Glutamatergic neuron (in vitro differentiated cells): Measurements from ENCODE around the gene ZNF600. TPM values are rescaled to one million over a fixed set of nuclear protein-coding genes. Genes with fewer than 3 reads are reported as not detected.
"Not testable (repeated sequence)": the region's sequence is repeated elsewhere in the genome, so short reads cannot be mapped to it uniquely, and the experiment has no call there.

ENCODE experiments used
- DNase-seq: peaks from one replicate; pipeline ENCODE4 v3.0.0; 2022
- H3K27ac Mint-ChIP-seq: one replicate; pipeline ENCODE4 v1.8.0; 2020; ENCODE audit warnings: mild to moderate bottlenecking, mixed read lengths, inconsistent platforms; ENCODE audit not compliant: unreplicated experiment
- H3K27me3 Mint-ChIP-seq: one replicate; pipeline ENCODE4 v1.8.0; 2020; ENCODE audit warnings: mild to moderate bottlenecking, moderate library complexity, mixed read lengths, inconsistent platforms; ENCODE audit not compliant: unreplicated experiment
- H3K36me3 Mint-ChIP-seq: one replicate; pipeline ENCODE4 v1.8.0; 2020; ENCODE audit warnings: mild to moderate bottlenecking, mixed read lengths, inconsistent platforms; ENCODE audit not compliant: unreplicated experiment
- H3K4me1 Mint-ChIP-seq: one replicate; pipeline ENCODE4 v1.8.0; 2020; ENCODE audit warnings: mild to moderate bottlenecking, low read depth, mixed read lengths, inconsistent platforms; ENCODE audit not compliant: unreplicated experiment
- H3K4me3 Mint-ChIP-seq: one replicate; pipeline ENCODE4 v1.8.0; 2020; ENCODE audit warnings: mild to moderate bottlenecking, mixed read lengths, inconsistent platforms; ENCODE audit not compliant: unreplicated experiment
- H3K9me3 Mint-ChIP-seq: one replicate; pipeline ENCODE4 v1.8.0; 2020; ENCODE audit warnings: mild to moderate bottlenecking, moderate library complexity, mixed read lengths, inconsistent platforms; ENCODE audit not compliant: unreplicated experiment
- long read RNA-seq: library from polyadenylated mRNA; unstranded; transcript quantifications from one replicate; pipeline ENCODE4 v2.0.0, GENCODE V29; 2020; ENCODE audit not compliant: unreplicated experiment
- total RNA-seq: library from RNA; stranded (reverse); fragmentation: NEBNext Ultra II Directional; extraction: Animal tissue kit (Norgen Biotek cat#: 25700); gene quantifications from one replicate; pipeline ENCODE4 v1.2.1, GENCODE V29; 2021; ENCODE audit not compliant: unreplicated experiment
- TF ChIP-seq, protein P1 (sequence below): fragments of 200-600 bp; sonication (generic); IDR thresholded peaks from one replicate; pipeline ENCODE4 v1.5.0; 2021; ENCODE audit not compliant: partially characterized antibody, unreplicated experiment

ZNF600 gene
- 13.2 TPM for total RNA-seq
- long read RNA-seq, partial matches to known transcripts = 1 of 5 reads
- long read RNA-seq, other reads (novel, unspliced or antisense) = 2 of 5 reads

DNA sequence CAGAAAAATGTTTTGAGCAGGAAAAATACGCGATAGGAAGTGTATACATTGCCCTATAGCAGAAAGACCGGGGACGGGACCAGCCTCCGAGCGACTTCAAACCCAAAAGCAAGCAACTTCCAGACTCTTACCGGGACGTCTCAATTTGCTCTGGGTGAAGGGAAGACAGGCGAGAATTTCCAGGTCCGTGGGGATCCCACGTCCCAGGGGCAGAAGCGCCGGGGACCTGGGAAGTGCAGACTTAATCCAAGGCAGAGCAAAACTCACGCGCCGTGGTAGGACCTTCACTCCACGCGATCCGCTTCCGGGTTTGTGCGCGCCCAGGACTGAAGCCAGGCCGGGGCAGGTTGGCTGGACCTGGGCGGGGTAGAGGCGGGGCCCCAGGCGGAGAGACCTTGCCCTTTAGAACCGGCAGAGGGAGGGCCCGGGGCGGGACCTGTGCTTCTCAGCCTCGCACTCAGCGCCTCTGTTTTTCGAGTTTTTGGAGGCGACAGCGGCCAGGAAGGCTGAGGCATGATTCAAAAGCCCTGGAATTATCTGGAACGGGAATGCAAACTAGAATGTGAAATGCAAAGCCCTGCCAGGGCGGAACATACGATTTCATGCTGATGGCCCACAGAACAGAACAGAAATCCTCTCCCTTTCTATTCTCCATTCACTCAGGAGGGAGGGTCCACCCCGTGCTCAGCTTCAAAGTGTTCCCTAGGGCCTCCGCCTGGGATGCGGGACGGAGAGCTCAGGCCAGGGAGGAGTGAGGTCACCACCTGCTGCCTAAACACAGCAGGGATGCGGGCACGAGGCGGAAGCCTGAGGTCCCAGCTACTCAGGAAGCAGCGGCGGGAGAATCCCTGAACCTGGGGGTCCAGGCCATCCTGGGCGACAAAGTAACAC lies at the start of gene ZNF600:
Gene ZNF600, minus strand, starts transcription at position 328 of the 891 bp plus-strand sequence. CDS start 7,903 bp downstream, outside the sequence.
- TF ChIP-seq, protein P1, sequence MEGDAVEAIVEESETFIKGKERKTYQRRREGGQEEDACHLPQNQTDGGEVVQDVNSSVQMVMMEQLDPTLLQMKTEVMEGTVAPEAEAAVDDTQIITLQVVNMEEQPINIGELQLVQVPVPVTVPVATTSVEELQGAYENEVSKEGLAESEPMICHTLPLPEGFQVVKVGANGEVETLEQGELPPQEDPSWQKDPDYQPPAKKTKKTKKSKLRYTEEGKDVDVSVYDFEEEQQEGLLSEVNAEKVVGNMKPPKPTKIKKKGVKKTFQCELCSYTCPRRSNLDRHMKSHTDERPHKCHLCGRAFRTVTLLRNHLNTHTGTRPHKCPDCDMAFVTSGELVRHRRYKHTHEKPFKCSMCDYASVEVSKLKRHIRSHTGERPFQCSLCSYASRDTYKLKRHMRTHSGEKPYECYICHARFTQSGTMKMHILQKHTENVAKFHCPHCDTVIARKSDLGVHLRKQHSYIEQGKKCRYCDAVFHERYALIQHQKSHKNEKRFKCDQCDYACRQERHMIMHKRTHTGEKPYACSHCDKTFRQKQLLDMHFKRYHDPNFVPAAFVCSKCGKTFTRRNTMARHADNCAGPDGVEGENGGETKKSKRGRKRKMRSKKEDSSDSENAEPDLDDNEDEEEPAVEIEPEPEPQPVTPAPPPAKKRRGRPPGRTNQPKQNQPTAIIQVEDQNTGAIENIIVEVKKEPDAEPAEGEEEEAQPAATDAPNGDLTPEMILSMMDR = peak; percentile 15
- H3K4me3 Mint-ChIP-seq = peak within 1 kb of the TSS; percentile 91
- H3K27me3 Mint-ChIP-seq = peaks cover 13% of the 10 kb centered on the region
- peaks cover 11% of the 10 kb centered on the region for H3K36me3 Mint-ChIP-seq
- peaks cover 12% of the 10 kb centered on the region for H3K9me3 Mint-ChIP-seq
- H3K27ac Mint-ChIP-seq = peak within 1 kb of the TSS; percentile 88
- peak; percentile 83 for DNase-seq
- H3K4me1 Mint-ChIP-seq = peaks cover 11% of the 10 kb centered on the region

DNA sequence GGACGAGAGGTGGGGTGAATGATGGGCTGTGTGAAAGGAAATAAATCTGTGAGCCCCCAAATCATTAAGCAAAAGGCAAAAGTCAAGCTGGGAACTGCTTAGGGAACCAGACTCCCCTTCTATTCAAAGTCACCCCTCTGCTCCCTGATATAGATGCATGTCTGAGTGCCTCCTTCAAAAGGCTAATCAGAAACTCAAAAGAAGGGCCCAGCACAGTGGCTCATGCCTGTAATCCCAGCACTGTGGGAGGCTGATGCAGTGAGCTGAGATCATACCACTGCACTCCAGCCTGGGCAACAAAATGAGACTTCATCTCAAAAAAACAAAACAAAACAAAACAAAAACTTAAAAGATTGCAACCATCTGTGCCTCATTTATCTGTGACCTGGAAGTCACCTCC lies 47.7 kb upstream of the ZNF600 start:
- H3K4me1 Mint-ChIP-seq, H3K27me3 Mint-ChIP-seq, H3K4me3 Mint-ChIP-seq, H3K9me3 Mint-ChIP-seq, DNase-seq, H3K27ac Mint-ChIP-seq: not testable (repeated sequence)
- H3K36me3 Mint-ChIP-seq = peaks cover 40% of the 10 kb centered on the region

DNA sequence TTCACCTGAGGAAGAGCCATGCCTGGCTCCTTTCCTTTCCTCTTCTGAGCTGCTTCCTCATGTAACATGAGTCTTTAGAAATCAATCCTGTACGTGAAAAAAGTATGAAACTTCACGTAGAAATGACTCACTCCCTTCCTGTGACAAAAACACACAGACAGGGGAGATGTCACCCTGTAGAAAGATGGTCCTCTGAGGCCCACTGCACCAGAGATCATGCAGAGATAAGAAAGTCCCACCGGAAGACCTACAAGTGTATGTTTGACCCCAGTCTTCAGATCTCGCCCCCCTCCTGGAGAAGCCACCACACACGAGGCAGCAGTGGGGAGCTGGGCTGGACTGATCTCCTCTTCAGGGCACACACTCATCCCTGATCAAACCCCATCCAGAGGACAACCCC lies 47.0 kb upstream of the ZNF600 start:
- H3K9me3 Mint-ChIP-seq, H3K27ac Mint-ChIP-seq, DNase-seq, H3K4me3 Mint-ChIP-seq, H3K4me1 Mint-ChIP-seq, H3K27me3 Mint-ChIP-seq: not testable (repeated sequence)
- peaks cover 36% of the 10 kb centered on the region for H3K36me3 Mint-ChIP-seq

DNA sequence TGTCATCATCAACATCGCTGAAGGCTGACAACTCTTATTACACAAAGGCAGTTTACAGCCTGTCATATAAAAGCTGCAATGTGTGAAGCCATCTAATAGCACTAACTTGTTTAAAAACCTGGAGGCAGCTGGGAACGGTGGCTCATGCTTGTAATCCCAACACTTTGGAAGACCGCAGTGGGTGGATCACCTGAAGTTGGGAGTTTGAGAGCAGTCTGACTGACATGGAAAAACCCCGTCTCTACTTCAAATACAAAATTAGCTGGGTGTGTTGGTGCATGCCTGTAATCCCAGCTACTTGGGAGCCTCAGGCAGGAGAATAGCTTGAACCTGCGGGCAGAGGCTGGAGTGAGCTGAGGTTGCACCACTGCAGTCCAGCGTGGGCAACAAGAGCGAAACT lies 43.3 kb upstream of the ZNF600 start:
- not testable (repeated sequence) for H3K36me3 Mint-ChIP-seq, DNase-seq, H3K4me1 Mint-ChIP-seq, H3K4me3 Mint-ChIP-seq, H3K27ac Mint-ChIP-seq, H3K9me3 Mint-ChIP-seq, H3K27me3 Mint-ChIP-seq

DNA sequence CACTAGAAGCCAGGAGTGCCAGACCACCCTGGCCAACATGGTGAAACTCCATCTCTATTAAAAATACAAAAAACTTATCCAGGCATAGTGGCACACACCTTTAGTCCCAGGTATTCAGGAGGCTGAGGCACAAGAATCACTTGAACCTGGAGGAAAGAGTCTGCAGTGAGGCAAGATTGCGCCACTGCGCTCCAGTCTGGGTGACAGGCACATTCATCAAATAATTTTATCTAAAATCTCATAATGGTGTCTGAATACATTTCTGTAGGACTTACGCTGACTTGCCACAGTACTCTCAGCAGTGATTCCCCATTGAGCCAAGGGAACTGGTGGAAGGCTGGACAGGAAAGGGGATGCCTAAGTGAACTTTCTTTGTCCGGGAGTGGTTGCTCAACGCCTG lies 39.2 kb upstream of the ZNF600 start:
- TF ChIP-seq, protein P1 = no peak
- no peak overlapping the region for H3K27ac Mint-ChIP-seq
- H3K4me1 Mint-ChIP-seq = peaks cover under 1% of the 10 kb centered on the region
- H3K4me3 Mint-ChIP-seq = no peak overlapping the region
- H3K36me3 Mint-ChIP-seq = peaks cover 3% of the 10 kb centered on the region
- no peak for DNase-seq
- no peaks in the 10 kb centered on the region for H3K27me3 Mint-ChIP-seq
- peaks cover 2% of the 10 kb centered on the region for H3K9me3 Mint-ChIP-seq

DNA sequence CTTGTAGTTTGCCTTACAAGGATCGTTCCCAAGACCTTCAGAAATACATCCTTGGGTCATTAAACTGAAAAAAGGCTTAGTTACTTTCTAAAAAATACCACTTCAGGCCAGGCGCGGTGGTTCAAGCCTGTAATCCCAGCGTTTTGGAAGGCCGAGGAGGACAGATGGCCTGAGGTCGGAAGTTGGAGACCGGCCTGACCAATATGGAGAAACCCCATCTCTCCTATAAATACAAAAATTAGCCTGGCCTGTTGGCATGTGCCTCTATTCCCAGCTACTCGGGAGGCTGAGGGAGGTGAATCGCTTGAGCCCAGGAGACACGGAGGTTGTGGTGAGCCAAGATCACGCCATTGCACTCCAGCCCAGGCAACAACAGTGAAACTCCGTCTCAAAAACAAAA lies 37.1 kb upstream of the ZNF600 start:
- H3K9me3 Mint-ChIP-seq = peaks cover 2% of the 10 kb centered on the region
- TF ChIP-seq, protein P1 = no peak
- H3K4me1 Mint-ChIP-seq = peaks cover 4% of the 10 kb centered on the region
- H3K36me3 Mint-ChIP-seq = peaks cover 6% of the 10 kb centered on the region
- no peak overlapping the region for H3K4me3 Mint-ChIP-seq
- H3K27ac Mint-ChIP-seq = no peak overlapping the region
- H3K27me3 Mint-ChIP-seq = no peaks in the 10 kb centered on the region
- DNase-seq = no peak

DNA sequence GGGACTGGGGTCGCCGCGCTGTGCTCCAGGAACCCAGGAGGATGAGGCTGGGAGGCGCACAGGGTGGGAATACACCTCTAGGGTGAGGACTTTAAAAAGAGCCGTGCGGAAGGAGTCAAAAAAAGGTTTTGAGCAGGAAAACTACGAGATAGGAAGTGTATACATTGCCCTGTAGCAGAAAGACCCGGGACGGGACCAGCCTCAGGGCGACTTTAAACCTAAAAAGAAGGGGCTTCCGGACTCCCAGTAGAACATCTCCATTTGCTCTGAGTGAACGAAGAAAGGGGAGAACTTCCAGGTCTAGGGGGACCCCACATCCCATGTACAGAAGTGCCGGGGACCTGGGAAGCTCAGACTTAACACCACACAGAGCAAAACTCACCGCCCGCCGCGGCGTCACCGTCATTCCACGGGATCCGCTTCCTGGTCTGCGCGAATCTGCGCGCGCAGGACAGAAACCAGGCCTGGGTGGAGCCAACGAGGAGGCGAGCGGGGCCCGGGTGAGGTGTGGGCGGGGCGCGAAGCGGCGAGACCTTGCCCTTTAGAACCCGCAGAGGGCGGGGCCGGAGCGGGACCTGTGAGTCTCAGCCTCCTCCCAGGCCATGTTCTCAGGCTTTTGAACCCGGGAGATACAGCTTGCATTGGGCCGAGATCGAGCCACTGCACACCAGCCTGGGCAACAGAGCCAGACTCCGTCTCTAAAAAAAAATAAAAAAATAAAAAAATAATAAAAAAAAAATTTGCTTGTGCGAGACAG lies 34.8 kb upstream of the ZNF600 start, which contains the start of gene ZNF28:
Gene ZNF28, minus strand, starts transcription at position 430 of the 757 bp plus-strand sequence. CDS start 3,675 bp downstream, outside the sequence.
- not testable (repeated sequence) for H3K9me3 Mint-ChIP-seq, H3K4me1 Mint-ChIP-seq, H3K27me3 Mint-ChIP-seq, H3K36me3 Mint-ChIP-seq
- Mint-ChIP-seq H3K27ac (peak within 1 kb of the TSS; percentile 64), H3K4me3 (peak within 1 kb of the TSS; percentile 96)
- DNase-seq = peak; percentile 71

DNA sequence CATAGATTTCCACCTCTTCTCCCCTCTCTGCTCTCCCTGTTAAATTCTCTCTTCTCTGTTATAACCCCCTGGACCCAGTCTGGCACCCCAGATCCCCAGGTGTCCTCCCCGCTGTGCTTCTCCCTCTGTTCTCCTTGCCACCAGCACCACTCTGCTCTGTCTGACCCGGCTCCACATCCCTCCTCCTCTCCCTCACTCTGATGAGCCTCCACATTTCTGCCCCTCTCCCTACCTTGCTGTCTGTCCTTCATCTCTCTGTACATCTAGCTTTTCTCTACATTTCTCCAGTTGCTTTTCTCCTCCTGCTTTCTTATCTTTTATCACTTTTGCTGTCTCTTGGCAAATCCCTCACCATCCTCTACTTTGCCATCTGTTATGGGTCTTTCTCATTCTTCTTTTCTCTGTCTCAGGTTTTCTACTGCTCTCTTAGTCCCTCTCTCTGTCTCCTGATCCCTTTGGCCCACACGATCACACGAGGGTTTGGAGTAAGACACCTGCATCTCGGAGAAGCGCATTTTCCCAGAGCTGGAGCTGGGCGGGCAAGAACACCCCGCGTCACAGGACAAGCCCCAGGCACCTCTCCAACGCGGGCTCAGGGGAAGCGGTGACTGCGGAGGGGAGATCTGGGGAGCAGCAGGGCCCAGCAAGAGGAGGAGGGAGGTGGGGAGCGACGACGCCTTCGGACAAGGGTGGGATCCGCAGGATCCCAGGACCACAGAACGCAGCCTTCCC lies 34.0 kb upstream of the ZNF600 start:
- peak; percentile 45 for DNase-seq
- peak overlapping the region; percentile 64 for H3K27ac Mint-ChIP-seq
- H3K4me3 Mint-ChIP-seq = peak overlapping the region; percentile 96
- H3K27me3 Mint-ChIP-seq, H3K9me3 Mint-ChIP-seq, H3K4me1 Mint-ChIP-seq, H3K36me3 Mint-ChIP-seq: not testable (repeated sequence)
